Measurements from ENCODE around the gene GFAP.
A peak's percentile ranks its signal among the peaks of the same experiment; 100 is the strongest.
"Not testable (repeated sequence)": the region's sequence is repeated elsewhere in the genome, so short reads cannot be mapped to it uniquely, and the experiment has no call there.

GFAP gene

DNA sequence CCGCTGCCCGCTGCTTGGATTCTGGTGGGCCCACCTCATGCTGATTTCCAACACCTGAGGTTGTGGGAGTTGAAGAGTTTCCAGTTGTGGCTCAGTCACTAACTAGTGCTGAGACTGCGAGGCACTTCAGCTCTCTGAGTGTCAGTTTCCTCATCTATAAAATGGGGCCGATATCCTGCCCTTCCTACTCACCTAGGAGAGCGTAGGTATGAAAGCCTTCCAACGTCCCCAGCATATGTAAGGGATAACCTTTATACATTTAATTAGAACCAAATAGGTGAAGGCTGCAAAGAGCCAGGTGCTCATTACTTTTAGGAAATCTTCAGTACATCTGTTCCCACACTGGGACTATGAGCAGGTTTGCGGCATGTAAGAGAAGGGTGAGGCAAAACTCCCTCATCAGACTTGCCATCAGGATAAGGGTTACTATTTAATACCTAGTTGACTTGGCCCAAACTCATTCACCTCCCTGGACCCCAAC, 33.1 kb upstream of the GFAP start:
- Histone ChIP-seq H3K27ac (0 out of 2 replicates have a peak overlapping the region, but pooled peaks have one; percentile 73), H3K9me3 (ENCODE audit: low read depth, low read length) (no peaks in the 10 kb centered on the region), H3K4me3 (peak overlapping the region; percentile 91), H3K9ac (ENCODE audit: insufficient read length) (peak overlapping the region; percentile 94), H3K36me3 (ENCODE audit: insufficient read depth, low read length) (peaks cover 32% of the 10 kb centered on the region)
- DNase-seq (ENCODE audit: low read depth, low spot score): no peak
- no peak for TF ChIP-seq POLR2AphosphoS5 (IDR thresholded peaks at IDR 0.05; ENCODE audit: borderline replicate concordance, low read depth, low read length)
- TF ChIP-seq FOXP2 (optimal IDR thresholded peaks at IDR 0.05; ENCODE audit: control extremely low read depth, extremely low read length, insufficient read depth): no peak
- no peak for TF ChIP-seq EZH2 (IDR thresholded peaks at IDR 0.05)

DNA sequence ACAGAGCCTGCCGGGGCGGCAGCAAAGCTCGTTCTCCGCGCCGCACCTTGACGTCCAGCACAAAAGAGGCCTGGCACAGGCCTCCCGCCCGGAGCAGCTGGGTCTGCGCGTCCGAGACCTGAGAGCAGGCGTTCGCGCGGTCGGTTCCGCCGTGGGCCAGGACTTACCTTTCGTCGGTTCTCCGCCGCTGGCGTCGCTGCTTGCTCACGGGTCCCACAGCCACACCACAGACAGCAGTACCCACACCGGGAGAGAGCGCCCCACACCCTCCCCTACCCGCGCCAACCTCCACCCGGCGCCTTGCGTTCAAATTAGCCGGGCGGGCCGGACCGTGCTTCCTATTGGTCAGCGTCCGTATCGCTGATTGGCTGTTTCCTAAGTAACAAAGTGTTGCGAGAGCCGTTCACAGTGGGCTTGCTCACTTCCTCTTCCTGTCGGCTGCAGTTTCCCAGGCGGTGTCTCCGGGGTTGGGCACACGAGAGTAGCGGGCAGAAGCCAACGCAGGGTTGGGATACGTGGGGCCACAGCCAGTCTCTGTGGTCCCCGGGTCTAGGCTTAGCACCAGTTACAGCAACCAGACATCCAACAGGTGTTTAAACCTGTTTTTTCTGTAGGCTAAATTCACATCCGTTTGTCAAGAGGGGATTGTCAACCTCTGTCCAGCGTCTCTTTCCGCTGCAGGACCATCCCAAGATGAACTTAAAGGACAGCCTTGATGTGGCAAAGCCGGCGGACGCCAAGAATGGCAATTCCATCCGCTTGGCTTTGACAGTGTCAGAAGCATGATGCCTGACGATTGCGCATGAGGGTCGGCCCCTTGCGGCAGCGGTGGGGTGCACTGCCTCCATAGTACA, 32.4 kb upstream of the GFAP start, which contains the start of gene KIF18B:
Gene KIF18B (minus strand): TSS at position 313 of the 854 bp plus-strand sequence. CDS start 11,429 bp downstream, outside the sequence.
- H3K9me3 ChIP-seq (ENCODE audit: low read depth, low read length): no peaks in the 10 kb centered on the region
- peak within 1 kb of the TSS; percentile 94 for H3K9ac ChIP-seq (ENCODE audit: insufficient read length)
- peak within 1 kb of the TSS; percentile 83 for H3K27ac ChIP-seq
- H3K36me3 ChIP-seq (ENCODE audit: insufficient read depth, low read length): peaks cover 37% of the 10 kb centered on the region
- H3K4me3 ChIP-seq: peak within 1 kb of the TSS; percentile 91
- no peak for TF ChIP-seq FOXP2 (optimal IDR thresholded peaks at IDR 0.05; ENCODE audit: control extremely low read depth, extremely low read length, insufficient read depth)
- peak; percentile 98 for TF ChIP-seq POLR2AphosphoS5 (IDR thresholded peaks at IDR 0.05; ENCODE audit: borderline replicate concordance, low read depth, low read length)
- DNase-seq (ENCODE audit: low read depth, low spot score): peak; percentile 90

DNA sequence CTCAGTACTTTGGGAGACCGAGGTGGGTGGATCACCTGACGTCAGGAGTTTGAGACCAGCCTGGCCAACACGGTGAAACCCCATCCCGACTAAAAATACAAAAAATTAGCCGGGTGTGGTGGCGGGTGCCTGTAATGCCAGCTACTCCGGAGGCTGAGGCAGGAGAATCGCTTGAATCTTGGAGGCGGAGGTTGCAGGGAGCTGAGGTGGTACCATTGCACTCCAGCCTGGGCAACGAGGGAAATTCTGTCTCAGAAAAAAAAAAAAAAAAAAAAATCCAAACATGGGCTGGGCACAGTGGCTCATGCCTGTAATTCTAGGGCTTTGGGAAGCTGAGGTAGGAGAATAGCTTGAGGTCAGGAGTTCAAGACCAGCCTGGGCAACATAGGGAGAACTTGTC, 30.4 kb upstream of the GFAP start:
- not testable (repeated sequence) for H3K9me3 ChIP-seq (ENCODE audit: low read depth, low read length); H3K27ac ChIP-seq; DNase-seq (ENCODE audit: low read depth, low spot score)
- Histone ChIP-seq H3K4me3 (peak overlapping the region; percentile 91), H3K9ac (ENCODE audit: insufficient read length) (peak overlapping the region; percentile 94), H3K36me3 (ENCODE audit: insufficient read depth, low read length) (peaks cover 55% of the 10 kb centered on the region)

DNA sequence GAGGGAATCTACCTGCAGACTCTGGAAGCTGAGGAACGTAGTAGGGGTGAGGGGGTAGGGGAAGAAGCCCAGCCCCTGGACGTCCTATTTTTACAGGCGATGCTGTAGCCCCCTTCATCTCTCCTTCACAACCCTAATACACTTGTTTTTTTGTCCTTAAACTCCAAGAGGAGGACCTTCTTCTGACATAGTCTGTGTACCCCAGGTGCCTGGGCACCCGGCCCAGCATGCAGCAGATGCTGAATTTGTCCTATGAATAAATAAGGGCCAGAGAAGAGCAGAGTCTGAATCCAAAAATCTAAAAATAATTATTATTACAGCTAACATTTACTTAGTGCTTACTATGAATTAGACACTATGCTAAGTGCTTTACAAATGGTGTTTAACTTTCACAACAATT, 27.2 kb upstream of the GFAP start:
- H3K4me3 ChIP-seq: no peak overlapping the region

DNA sequence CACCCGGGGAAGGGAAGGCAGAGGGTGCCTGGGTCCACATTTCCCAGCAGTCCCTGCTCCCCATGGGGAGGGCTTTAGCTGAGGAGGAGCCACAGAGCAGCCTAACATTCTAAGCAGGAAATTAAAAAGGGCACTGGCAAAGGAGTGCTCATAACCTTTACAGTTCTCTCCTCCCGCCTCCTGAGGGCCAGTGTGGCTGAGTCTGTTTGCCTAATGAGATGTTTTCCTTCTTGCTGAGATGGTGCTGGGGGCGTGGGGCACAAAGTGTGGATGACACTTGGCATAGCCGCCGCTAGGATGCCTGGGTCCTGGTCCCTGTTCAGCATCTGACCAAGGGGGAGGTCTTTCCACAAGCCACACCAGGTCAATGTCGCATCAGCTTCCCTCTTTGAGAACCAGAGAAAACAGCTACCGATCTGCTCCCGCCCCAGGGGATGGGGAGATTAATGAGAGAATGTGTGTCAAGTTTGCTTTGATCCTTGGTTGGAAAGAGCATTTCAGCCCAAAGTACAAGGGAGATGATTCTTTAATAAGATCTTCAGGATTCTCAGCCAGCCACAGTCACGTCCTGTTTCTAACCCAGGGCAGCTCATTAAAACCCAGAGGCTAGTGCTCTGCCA, 26.5 kb upstream of the GFAP start:
- no peak overlapping the region for H3K9ac ChIP-seq (ENCODE audit: insufficient read length)
- no peak overlapping the region for H3K4me3 ChIP-seq
- peaks cover 93% of the 10 kb centered on the region for H3K36me3 ChIP-seq (ENCODE audit: insufficient read depth, low read length)
- TF ChIP-seq POLR2AphosphoS5 (IDR thresholded peaks at IDR 0.05; ENCODE audit: borderline replicate concordance, low read depth, low read length): no peak
- TF ChIP-seq EZH2 (IDR thresholded peaks at IDR 0.05): no peak
- TF ChIP-seq FOXP2 (optimal IDR thresholded peaks at IDR 0.05; ENCODE audit: control extremely low read depth, extremely low read length, insufficient read depth): no peak
- no peaks in the 10 kb centered on the region for H3K9me3 ChIP-seq (ENCODE audit: low read depth, low read length)
- H3K27ac ChIP-seq: no peak overlapping the region; the same call in 1 of the 2 replicates
- DNase-seq (ENCODE audit: low read depth, low spot score): no peak

More for the DNA sequence above, 27.2 kb upstream of the GFAP start:
- H3K9ac ChIP-seq (ENCODE audit: insufficient read length): no peak overlapping the region
- H3K36me3 ChIP-seq (ENCODE audit: insufficient read depth, low read length): peaks cover 86% of the 10 kb centered on the region
- no peak for DNase-seq (ENCODE audit: low read depth, low spot score)
- H3K27ac ChIP-seq: no peak overlapping the region; the same call in 1 of the 2 replicates
- TF ChIP-seq EZH2 (IDR thresholded peaks at IDR 0.05) (no peak), FOXP2 (optimal IDR thresholded peaks at IDR 0.05; ENCODE audit: control extremely low read depth, extremely low read length, insufficient read depth) (no peak), POLR2AphosphoS5 (IDR thresholded peaks at IDR 0.05; ENCODE audit: borderline replicate concordance, low read depth, low read length) (no peak)
- no peaks in the 10 kb centered on the region for H3K9me3 ChIP-seq (ENCODE audit: low read depth, low read length)

DNA sequence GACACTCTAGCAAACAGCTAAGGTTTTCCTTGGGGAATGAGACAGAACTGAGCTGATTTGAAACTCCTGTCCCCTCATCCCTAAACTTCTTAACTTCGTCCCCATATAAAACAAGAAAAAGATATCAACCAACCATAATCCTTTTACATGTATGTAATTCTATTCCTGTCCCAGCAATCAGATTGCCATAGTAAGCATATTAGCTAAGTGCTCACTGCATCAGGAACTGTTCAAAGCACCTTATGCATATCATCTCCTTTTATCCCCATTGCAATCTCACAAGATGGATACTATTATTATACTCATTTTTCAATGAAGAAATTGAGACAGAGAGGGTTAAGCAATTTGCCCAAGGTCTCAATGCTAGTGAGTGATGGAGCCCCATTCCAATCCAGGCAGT, 25.5 kb upstream of the GFAP start:
- Histone ChIP-seq H3K4me3 (no peak overlapping the region), H3K9me3 (ENCODE audit: low read depth, low read length) (no peaks in the 10 kb centered on the region), H3K36me3 (ENCODE audit: insufficient read depth, low read length) (peaks cover 91% of the 10 kb centered on the region), H3K9ac (ENCODE audit: insufficient read length) (no peak overlapping the region), H3K27ac (no peak overlapping the region)
- no peak for DNase-seq (ENCODE audit: low read depth, low spot score)
- no peak for TF ChIP-seq FOXP2 (optimal IDR thresholded peaks at IDR 0.05; ENCODE audit: control extremely low read depth, extremely low read length, insufficient read depth)
- no peak for TF ChIP-seq EZH2 (IDR thresholded peaks at IDR 0.05)
- TF ChIP-seq POLR2AphosphoS5 (IDR thresholded peaks at IDR 0.05; ENCODE audit: borderline replicate concordance, low read depth, low read length): no peak

DNA sequence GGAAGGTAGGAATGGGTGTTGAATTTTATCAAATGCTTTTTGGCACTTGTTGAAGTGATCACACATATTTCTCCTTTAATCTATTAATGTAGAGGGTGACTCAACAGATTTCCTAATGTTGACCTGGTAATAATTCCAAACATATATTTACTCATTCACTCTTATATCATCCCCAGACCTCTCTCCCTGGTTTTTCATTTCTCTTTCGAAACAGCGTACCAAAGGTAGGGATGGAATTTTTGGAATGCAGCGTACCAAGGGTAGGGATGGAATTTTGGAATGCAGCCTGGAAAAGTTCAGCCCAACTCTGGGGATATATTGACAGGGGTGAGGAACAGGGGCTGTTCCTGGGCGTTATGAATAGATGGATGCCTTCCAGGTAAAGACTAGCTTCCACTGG, 25.0 kb upstream of the GFAP start:
- no peak overlapping the region for H3K27ac ChIP-seq
- H3K36me3 ChIP-seq (ENCODE audit: insufficient read depth, low read length): peaks cover 91% of the 10 kb centered on the region
- H3K9me3 ChIP-seq (ENCODE audit: low read depth, low read length): no peaks in the 10 kb centered on the region
- no peak overlapping the region for H3K4me3 ChIP-seq
- TF ChIP-seq EZH2 (IDR thresholded peaks at IDR 0.05): no peak
- no peak for TF ChIP-seq POLR2AphosphoS5 (IDR thresholded peaks at IDR 0.05; ENCODE audit: borderline replicate concordance, low read depth, low read length)
- no peak for TF ChIP-seq FOXP2 (optimal IDR thresholded peaks at IDR 0.05; ENCODE audit: control extremely low read depth, extremely low read length, insufficient read depth)
- no peak overlapping the region for H3K9ac ChIP-seq (ENCODE audit: insufficient read length)
- no peak for DNase-seq (ENCODE audit: low read depth, low spot score)

DNA sequence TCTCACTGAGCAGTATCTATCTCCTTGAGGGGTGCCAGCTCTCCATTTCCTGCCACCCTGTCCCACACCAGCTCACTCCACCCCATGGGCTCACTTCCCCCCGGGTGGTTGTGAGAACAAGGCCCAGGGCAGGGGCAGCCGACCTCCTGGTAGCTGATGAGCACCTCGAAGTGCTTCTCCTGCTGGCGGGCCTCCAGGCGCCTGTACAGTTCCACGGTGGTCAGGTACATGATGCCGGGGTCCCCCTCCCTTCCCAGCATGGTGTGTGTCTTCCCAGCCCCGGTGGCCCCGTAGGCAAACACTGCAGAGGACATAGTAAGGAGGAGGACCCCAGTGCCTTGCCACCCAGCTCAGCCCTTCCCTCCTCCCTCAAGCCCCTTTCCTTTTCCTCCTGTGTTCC, 19.8 kb upstream of the GFAP start:
- no peak for DNase-seq (ENCODE audit: low read depth, low spot score)
- Histone ChIP-seq H3K27ac (no peak overlapping the region), H3K36me3 (ENCODE audit: insufficient read depth, low read length) (peaks cover 95% of the 10 kb centered on the region)

More for the DNA sequence above, 19.8 kb upstream of the GFAP start:
- Histone ChIP-seq H3K4me3 (no peak overlapping the region), H3K9me3 (ENCODE audit: low read depth, low read length) (no peaks in the 10 kb centered on the region), H3K9ac (ENCODE audit: insufficient read length) (no peak overlapping the region)
- TF ChIP-seq POLR2AphosphoS5 (IDR thresholded peaks at IDR 0.05; ENCODE audit: borderline replicate concordance, low read depth, low read length): no peak
- no peak for TF ChIP-seq EZH2 (IDR thresholded peaks at IDR 0.05)
- TF ChIP-seq FOXP2 (optimal IDR thresholded peaks at IDR 0.05; ENCODE audit: control extremely low read depth, extremely low read length, insufficient read depth): no peak
